ENCODE measurements around the gene TRUB2. TPM values are rescaled to one million over a fixed set of nuclear protein-coding genes. Genes with fewer than 3 reads are reported as not detected.

Gene TRUB2
- total and polyA plus RNA-seq, 2 of the 13 experiments (the other 11 are each of a cell fraction or from before 2014, with no cell fraction given), result 22.3 to 41.2 TPM

GRCh38 chr9:128276008-128276573, 46.2 kb downstream of the TRUB2 start, which contains the start of gene SWI5 (continued):
- TF ChIP-seq, protein P1, sequence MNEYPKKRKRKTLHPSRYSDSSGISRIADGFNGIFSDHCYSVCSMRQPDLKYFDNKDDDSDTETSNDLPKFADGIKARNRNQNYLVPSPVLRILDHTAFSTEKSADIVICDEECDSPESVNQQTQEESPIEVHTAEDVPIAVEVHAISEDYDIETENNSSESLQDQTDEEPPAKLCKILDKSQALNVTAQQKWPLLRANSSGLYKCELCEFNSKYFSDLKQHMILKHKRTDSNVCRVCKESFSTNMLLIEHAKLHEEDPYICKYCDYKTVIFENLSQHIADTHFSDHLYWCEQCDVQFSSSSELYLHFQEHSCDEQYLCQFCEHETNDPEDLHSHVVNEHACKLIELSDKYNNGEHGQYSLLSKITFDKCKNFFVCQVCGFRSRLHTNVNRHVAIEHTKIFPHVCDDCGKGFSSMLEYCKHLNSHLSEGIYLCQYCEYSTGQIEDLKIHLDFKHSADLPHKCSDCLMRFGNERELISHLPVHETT (CRISPR knock-in tag; conservative IDR thresholded peaks at IDR 0.05), result 0 out of 2 replicates have a peak, but pooled peaks have one; percentile 39
- no peak for TF ChIP-seq ZXDC (CRISPR knock-in tag; IDR thresholded peaks at IDR 0.05)
- TF ChIP-seq ATAD3A (CRISPR knock-in tag; IDR thresholded peaks at IDR 0.05), result no peak
- peak; percentile 63; the same call in 1 of the 2 replicates for TF ChIP-seq PHF21A (CRISPR knock-in tag; IDR thresholded peaks at IDR 0.05)
- TF ChIP-seq, protein P2, sequence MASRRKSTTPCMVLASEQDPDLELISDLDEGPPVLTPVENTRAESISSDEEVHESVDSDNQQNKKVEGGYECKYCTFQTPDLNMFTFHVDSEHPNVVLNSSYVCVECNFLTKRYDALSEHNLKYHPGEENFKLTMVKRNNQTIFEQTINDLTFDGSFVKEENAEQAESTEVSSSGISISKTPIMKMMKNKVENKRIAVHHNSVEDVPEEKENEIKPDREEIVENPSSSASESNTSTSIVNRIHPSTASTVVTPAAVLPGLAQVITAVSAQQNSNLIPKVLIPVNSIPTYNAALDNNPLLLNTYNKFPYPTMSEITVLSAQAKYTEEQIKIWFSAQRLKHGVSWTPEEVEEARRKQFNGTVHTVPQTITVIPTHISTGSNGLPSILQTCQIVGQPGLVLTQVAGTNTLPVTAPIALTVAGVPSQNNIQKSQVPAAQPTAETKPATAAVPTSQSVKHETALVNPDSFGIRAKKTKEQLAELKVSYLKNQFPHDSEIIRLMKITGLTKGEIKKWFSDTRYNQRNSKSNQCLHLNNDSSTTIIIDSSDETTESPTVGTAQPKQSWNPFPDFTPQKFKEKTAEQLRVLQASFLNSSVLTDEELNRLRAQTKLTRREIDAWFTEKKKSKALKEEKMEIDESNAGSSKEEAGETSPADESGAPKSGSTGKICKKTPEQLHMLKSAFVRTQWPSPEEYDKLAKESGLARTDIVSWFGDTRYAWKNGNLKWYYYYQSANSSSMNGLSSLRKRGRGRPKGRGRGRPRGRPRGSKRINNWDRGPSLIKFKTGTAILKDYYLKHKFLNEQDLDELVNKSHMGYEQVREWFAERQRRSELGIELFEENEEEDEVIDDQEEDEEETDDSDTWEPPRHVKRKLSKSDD (CRISPR knock-in tag; IDR thresholded peaks at IDR 0.05; ENCODE audit: low read depth), result no peak
- TF ChIP-seq ATF6 (CRISPR knock-in tag; conservative IDR thresholded peaks at IDR 0.05), result no peak
- no peak for TF ChIP-seq PLRG1 (conservative IDR thresholded peaks at IDR 0.05)
- TF ChIP-seq ZNF138 (CRISPR knock-in tag; IDR thresholded peaks at IDR 0.05; ENCODE audit: low read depth), result no peak
- no peak for TF ChIP-seq ZNF556 (CRISPR knock-in tag; IDR thresholded peaks at IDR 0.05; ENCODE audit: borderline replicate concordance)
- TF ChIP-seq, protein P3, sequence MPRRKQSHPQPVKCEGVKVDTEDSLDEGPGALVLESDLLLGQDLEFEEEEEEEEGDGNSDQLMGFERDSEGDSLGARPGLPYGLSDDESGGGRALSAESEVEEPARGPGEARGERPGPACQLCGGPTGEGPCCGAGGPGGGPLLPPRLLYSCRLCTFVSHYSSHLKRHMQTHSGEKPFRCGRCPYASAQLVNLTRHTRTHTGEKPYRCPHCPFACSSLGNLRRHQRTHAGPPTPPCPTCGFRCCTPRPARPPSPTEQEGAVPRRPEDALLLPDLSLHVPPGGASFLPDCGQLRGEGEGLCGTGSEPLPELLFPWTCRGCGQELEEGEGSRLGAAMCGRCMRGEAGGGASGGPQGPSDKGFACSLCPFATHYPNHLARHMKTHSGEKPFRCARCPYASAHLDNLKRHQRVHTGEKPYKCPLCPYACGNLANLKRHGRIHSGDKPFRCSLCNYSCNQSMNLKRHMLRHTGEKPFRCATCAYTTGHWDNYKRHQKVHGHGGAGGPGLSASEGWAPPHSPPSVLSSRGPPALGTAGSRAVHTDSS (CRISPR knock-in tag; conservative IDR thresholded peaks at IDR 0.05), result no peak
- no peak for TF ChIP-seq U2AF1 (optimal IDR thresholded peaks at IDR 0.05; ENCODE audit: low read depth, low read length)
- no peak for TF ChIP-seq CSRNP1 (CRISPR knock-in tag; IDR thresholded peaks at IDR 0.05)
- TF ChIP-seq, protein P4, sequence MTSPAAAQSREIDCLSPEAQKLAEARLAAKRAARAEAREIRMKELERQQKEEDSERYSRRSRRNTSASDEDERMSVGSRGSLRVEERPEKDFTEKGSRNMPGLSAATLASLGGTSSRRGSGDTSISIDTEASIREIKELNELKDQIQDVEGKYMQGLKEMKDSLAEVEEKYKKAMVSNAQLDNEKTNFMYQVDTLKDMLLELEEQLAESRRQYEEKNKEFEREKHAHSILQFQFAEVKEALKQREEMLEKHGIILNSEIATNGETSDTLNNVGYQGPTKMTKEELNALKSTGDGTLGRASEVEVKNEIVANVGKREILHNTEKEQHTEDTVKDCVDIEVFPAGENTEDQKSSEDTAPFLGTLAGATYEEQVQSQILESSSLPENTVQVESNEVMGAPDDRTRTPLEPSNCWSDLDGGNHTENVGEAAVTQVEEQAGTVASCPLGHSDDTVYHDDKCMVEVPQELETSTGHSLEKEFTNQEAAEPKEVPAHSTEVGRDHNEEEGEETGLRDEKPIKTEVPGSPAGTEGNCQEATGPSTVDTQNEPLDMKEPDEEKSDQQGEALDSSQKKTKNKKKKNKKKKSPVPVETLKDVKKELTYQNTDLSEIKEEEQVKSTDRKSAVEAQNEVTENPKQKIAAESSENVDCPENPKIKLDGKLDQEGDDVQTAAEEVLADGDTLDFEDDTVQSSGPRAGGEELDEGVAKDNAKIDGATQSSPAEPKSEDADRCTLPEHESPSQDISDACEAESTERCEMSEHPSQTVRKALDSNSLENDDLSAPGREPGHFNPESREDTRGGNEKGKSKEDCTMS (CRISPR knock-in tag; conservative IDR thresholded peaks at IDR 0.05), result no peak
- TF ChIP-seq RELA (CRISPR knock-in tag; IDR thresholded peaks at IDR 0.05), result no peak
